ENCODE results near the gene ADD1.
A peak's percentile ranks its signal among the peaks of the same experiment; 100 is the strongest.

The ADD1 gene

DNA sequence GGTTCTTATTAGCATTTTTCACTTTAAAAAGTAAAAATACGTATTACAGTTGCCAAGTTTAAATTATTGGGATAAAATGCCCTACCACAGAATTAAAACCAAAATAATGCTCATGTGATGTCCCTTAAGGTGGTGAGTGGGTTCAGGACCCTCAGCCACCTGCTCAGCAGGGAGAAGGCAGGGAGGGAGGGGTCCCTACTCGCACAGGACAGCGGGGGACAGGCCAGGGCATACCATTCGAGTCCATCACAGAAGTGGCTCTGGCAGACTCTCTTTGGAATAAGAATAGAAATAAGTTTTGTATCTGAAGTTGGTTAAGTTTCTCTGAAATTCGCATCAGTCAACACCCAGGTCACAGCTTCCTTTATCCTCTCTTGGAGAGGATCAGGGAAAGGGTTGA lies 81.9 kb downstream of the ADD1 start:
- no peaks in the 10 kb centered on the region for H3K9me3 ChIP-seq (ENCODE audit: control insufficient read depth in 2 of 2, low read length in 2 of 2)
- no peaks in the 10 kb centered on the region for H3K27me3 ChIP-seq (ENCODE audit: control insufficient read depth in 1 of 2, insufficient read depth in 2 of 2, low read length in 2 of 2)
- no peak overlapping the region for H3K9ac ChIP-seq (ENCODE audit: low read length in 2 of 2)
- peaks cover 3% of the 10 kb centered on the region for H3K4me1 ChIP-seq (ENCODE audit: control insufficient read depth, insufficient read depth, low read length)
- H3K27ac ChIP-seq (ENCODE audit: low read length), result no peak overlapping the region
- H3K4me3 ChIP-seq (ENCODE audit: low read length in 2 of 2), result no peak overlapping the region
- peaks cover 35 to 57% of the 10 kb centered on the region in 2 donors for H3K36me3 ChIP-seq (ENCODE audit: control insufficient read depth in 2 of 2, insufficient read depth in 2 of 2, low read length in 2 of 2)

GRCh38 chr4:2925931-2926860 lies 82.6 kb downstream of the ADD1 start:
- peaks cover 35 to 57% of the 10 kb centered on the region in 2 donors for H3K36me3 ChIP-seq (ENCODE audit: control insufficient read depth in 2 of 2, insufficient read depth in 2 of 2, low read length in 2 of 2)
- peaks cover 10% of the 10 kb centered on the region for H3K4me1 ChIP-seq (ENCODE audit: control insufficient read depth, insufficient read depth, low read length)
- H3K9me3 ChIP-seq (ENCODE audit: control insufficient read depth in 2 of 2, low read length in 2 of 2), result no peaks in the 10 kb centered on the region
- H3K27ac ChIP-seq (ENCODE audit: low read length), result no peak overlapping the region
- H3K27me3 ChIP-seq (ENCODE audit: control insufficient read depth in 1 of 2, insufficient read depth in 2 of 2, low read length in 2 of 2), result no peaks in the 10 kb centered on the region
- H3K9ac ChIP-seq (ENCODE audit: low read length in 2 of 2), result no peak overlapping the region
- H3K4me3 ChIP-seq (ENCODE audit: low read length in 2 of 2), result no peak overlapping the region

- Histone ChIP-seq H3K4me3 (ENCODE audit: low read length in 2 of 2) (no peak overlapping the region), H3K27me3 (ENCODE audit: control insufficient read depth in 1 of 2, insufficient read depth in 2 of 2, low read length in 2 of 2) (no peaks in the 10 kb centered on the region), H3K9me3 (ENCODE audit: control insufficient read depth in 2 of 2, low read length in 2 of 2) (no peaks in the 10 kb centered on the region), H3K4me1 (ENCODE audit: control insufficient read depth, insufficient read depth, low read length) (peaks cover 14% of the 10 kb centered on the region), H3K27ac (ENCODE audit: low read length) (no peak overlapping the region), H3K9ac (ENCODE audit: low read length in 2 of 2) (no peak overlapping the region), H3K36me3 (ENCODE audit: control insufficient read depth in 2 of 2, insufficient read depth in 2 of 2, low read length in 2 of 2) (peaks cover 35 to 60% of the 10 kb centered on the region in 2 donors)
These were observed 83.5 kb downstream of the ADD1 start for GRCh38 chr4:2927016-2927695.

DNA sequence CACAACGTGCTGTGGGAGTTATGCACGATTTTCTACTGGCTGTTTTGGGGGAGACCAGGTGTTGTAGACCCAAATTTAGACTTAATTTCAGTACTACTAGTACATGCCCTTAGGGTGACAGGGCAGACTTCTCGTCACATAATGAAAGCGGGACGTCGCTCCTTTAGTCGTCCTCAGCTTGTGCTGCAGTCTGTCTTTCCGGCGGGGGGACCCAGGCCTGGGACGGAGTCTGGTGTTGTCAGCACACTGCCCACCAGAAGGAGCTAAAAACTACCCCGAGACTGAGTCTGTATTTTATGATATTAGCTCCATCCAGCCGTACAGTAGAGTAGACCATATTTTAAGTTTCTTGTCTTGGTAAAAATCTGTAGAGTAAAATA lies 84.0 kb downstream of the ADD1 start:
- Histone ChIP-seq H3K27me3 (ENCODE audit: control insufficient read depth in 1 of 2, insufficient read depth in 2 of 2, low read length in 2 of 2) (no peaks in the 10 kb centered on the region), H3K9ac (ENCODE audit: low read length in 2 of 2) (no peak overlapping the region), H3K27ac (ENCODE audit: low read length) (no peak overlapping the region), H3K9me3 (ENCODE audit: control insufficient read depth in 2 of 2, low read length in 2 of 2) (no peaks in the 10 kb centered on the region), H3K4me1 (ENCODE audit: control insufficient read depth, insufficient read depth, low read length) (peaks cover 14% of the 10 kb centered on the region), H3K36me3 (ENCODE audit: control insufficient read depth in 2 of 2, insufficient read depth in 2 of 2, low read length in 2 of 2) (peaks cover 35 to 60% of the 10 kb centered on the region in 2 donors), H3K4me3 (ENCODE audit: low read length in 2 of 2) (no peak overlapping the region)

- H3K36me3 ChIP-seq (ENCODE audit: control insufficient read depth in 2 of 2, insufficient read depth in 2 of 2, low read length in 2 of 2), result peaks cover 33 to 58% of the 10 kb centered on the region in 2 donors
- no peak overlapping the region for H3K27ac ChIP-seq (ENCODE audit: low read length)
These were observed 84.9 kb downstream of the ADD1 start for GRCh38 chr4:2928242-2929176.

DNA sequence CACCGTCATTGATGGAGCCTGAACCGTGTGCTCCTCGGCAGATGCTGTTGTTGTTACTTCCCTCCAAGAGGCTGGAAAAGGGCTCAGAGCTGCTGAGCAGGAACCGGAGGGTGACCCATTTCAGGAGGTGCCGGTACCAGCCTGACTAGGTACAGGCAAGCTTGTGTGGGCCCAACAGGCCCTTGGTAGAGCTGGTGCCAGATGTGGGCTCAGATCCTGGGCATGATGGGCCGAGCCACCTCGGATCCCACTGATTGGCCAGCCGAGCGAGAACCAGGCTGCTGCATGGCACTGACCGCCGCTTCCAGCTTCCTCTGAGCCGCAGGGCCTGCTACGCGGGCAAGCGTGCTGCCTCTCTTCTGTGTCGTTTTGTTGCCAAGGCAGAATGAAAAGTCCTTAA lies 85.8 kb downstream of the ADD1 start:
- Histone ChIP-seq H3K4me1 (ENCODE audit: control insufficient read depth, insufficient read depth, low read length) (peaks cover 27% of the 10 kb centered on the region), H3K4me3 (ENCODE audit: low read length in 2 of 2) (no peak overlapping the region), H3K27me3 (ENCODE audit: control insufficient read depth in 1 of 2, insufficient read depth in 2 of 2, low read length in 2 of 2) (no peaks in the 10 kb centered on the region), H3K27ac (ENCODE audit: low read length) (no peak overlapping the region), H3K36me3 (ENCODE audit: control insufficient read depth in 2 of 2, insufficient read depth in 2 of 2, low read length in 2 of 2) (peaks cover 28 to 50% of the 10 kb centered on the region in 2 donors), H3K9ac (ENCODE audit: low read length in 2 of 2) (no peak overlapping the region), H3K9me3 (ENCODE audit: control insufficient read depth in 2 of 2, low read length in 2 of 2) (no peaks in the 10 kb centered on the region)

More at GRCh38 chr4:2928242-2929176, 84.9 kb downstream of the ADD1 start:
- no peaks in the 10 kb centered on the region for H3K9me3 ChIP-seq (ENCODE audit: control insufficient read depth in 2 of 2, low read length in 2 of 2)
- H3K27me3 ChIP-seq (ENCODE audit: control insufficient read depth in 1 of 2, insufficient read depth in 2 of 2, low read length in 2 of 2), result no peaks in the 10 kb centered on the region
- peaks cover 22% of the 10 kb centered on the region for H3K4me1 ChIP-seq (ENCODE audit: control insufficient read depth, insufficient read depth, low read length)
- H3K9ac ChIP-seq (ENCODE audit: low read length in 2 of 2), result no peak overlapping the region
- H3K4me3 ChIP-seq (ENCODE audit: low read length in 2 of 2), result no peak overlapping the region

- peaks cover 23 to 44% of the 10 kb centered on the region in 2 donors for H3K36me3 ChIP-seq (ENCODE audit: control insufficient read depth in 2 of 2, insufficient read depth in 2 of 2, low read length in 2 of 2)
- H3K4me3 ChIP-seq (ENCODE audit: low read length in 2 of 2), result no peak overlapping the region
- H3K4me1 ChIP-seq (ENCODE audit: control insufficient read depth, insufficient read depth, low read length), result peaks cover 31% of the 10 kb centered on the region
- H3K27me3 ChIP-seq (ENCODE audit: control insufficient read depth in 1 of 2, insufficient read depth in 2 of 2, low read length in 2 of 2), result no peaks in the 10 kb centered on the region
- H3K9me3 ChIP-seq (ENCODE audit: control insufficient read depth in 2 of 2, low read length in 2 of 2), result no peaks in the 10 kb centered on the region
- H3K27ac ChIP-seq (ENCODE audit: low read length), result no peak overlapping the region
- H3K9ac ChIP-seq (ENCODE audit: low read length in 2 of 2), result no peak overlapping the region
These were observed 86.6 kb downstream of the ADD1 start for GRCh38 chr4:2930135-2930757.

GRCh38 chr4:2930758-2931511 lies 87.3 kb downstream of the ADD1 start:
- Histone ChIP-seq H3K36me3 (ENCODE audit: control insufficient read depth in 2 of 2, insufficient read depth in 2 of 2, low read length in 2 of 2) (peaks cover 22 to 38% of the 10 kb centered on the region in 2 donors), H3K27ac (ENCODE audit: low read length) (no peak overlapping the region), H3K4me3 (ENCODE audit: low read length in 2 of 2) (no peak overlapping the region), H3K9me3 (ENCODE audit: control insufficient read depth in 2 of 2, low read length in 2 of 2) (no peaks in the 10 kb centered on the region), H3K4me1 (ENCODE audit: control insufficient read depth, insufficient read depth, low read length) (peaks cover 37% of the 10 kb centered on the region), H3K27me3 (ENCODE audit: control insufficient read depth in 1 of 2, insufficient read depth in 2 of 2, low read length in 2 of 2) (no peaks in the 10 kb centered on the region), H3K9ac (ENCODE audit: low read length in 2 of 2) (no peak overlapping the region)

- Histone ChIP-seq H3K9ac (ENCODE audit: low read length in 2 of 2) (no peak overlapping the region), H3K4me3 (ENCODE audit: low read length in 2 of 2) (no peak overlapping the region)
These were observed 88.1 kb downstream of the ADD1 start for GRCh38 chr4:2931512-2932301.

More at GRCh38 chr4:2931512-2932301, 88.1 kb downstream of the ADD1 start:
- Histone ChIP-seq H3K4me1 (ENCODE audit: control insufficient read depth, insufficient read depth, low read length) (peaks cover 45% of the 10 kb centered on the region), H3K27me3 (ENCODE audit: control insufficient read depth in 1 of 2, insufficient read depth in 2 of 2, low read length in 2 of 2) (no peaks in the 10 kb centered on the region), H3K27ac (ENCODE audit: low read length) (peak overlapping the region; percentile 62), H3K9me3 (ENCODE audit: control insufficient read depth in 2 of 2, low read length in 2 of 2) (no peaks in the 10 kb centered on the region), H3K36me3 (ENCODE audit: control insufficient read depth in 2 of 2, insufficient read depth in 2 of 2, low read length in 2 of 2) (peaks cover 16 to 31% of the 10 kb centered on the region in 2 donors)

Measured in stomach smooth muscle (tissue), 2 donors.